Activated naive CD8-positive, alpha-beta T cell treated with anti-CD3 and anti-CD28 coated beads, Interleukin-2, amount 50 U/mL, for 16 hours (primary cell): Measurements from ENCODE around the gene C1GALT1C1.
"Not testable (repeated sequence)": the region's sequence is repeated elsewhere in the genome, so short reads cannot be mapped to it uniquely, and the experiment has no call there.

Experiments used
- DNase-seq: peaks from one replicate; pipeline ENCODE4 v3.0.0-alpha.2; 2020; ENCODE audit warnings: low read depth, low spot score

The C1GALT1C1 gene

DNA sequence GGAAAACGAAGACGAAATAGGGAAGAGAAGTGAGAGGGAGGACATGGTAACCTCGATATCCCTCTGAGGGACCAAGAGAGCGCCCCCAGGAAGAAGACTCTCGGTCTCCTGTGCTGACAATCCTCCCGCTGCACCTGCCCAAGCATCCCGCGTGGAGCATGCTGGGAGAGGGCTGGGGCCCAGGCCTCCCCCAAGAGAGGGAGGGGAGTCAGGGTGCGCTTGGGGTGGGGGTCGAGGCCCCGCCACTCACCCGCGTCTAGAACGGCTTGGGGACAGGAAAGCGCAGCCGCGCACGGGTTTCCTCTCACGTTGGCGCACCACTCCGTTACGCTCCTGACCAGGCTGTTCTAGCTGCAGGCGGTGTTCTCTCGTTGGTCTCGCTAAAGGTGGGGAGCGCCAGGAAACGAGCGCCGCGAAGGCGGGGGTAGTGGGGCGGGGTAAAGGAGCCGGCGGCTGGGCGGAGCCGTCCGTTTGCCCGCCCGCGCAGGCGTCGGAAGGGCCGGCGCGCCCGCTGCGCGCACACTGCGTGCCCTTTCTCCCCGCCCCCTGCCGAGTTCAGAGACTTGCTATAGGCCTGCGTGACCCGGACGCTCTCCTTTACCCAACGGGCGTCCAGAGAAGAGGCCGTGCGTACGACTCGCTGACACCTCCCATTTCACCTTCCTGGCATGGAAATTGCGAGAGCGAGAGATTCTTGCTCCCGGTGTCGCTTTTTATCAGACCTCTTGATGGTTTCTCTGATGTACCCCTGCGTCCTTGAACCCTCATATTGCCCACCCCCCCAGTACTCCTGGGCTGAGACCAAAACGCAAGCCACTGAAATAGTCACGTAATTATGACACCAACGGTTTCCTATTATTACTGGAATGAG, at the start of gene C1GALT1C1:
TSS of gene C1GALT1C1 (minus strand) at position 388 of the 871 bp plus-strand sequence. CDS start 2,888 bp downstream, outside the sequence.
- peak; percentile 77 for DNase-seq

DNA sequence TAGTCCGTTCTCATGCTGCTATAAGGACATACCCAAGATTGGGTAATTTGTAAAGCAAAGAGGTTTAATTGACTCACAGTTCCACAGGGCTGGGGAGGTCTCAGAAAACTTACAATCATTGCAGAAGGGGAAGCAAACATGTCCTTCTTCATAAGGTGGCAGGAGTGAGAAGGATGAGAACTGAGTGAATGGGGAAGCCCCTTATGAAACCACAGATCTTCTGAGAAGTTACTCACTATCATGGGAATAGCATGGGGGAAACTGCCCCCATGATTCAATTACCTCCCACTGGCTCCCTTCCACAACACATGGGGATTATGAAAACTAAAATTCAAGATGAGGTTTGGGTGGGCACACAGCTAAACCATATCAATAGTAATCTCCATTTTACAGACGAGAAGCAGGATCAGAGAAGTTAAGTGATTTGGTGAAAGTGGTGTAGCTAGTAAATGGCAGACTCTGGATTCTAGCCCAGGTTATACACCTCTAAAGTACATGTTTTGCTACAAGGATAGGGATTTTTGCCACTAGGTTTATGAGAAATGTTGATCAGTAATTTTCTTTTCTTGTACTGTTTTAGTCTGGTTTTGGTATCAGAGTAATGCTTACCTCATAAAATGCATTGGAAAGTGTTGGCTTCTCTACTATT, 47.3 kb upstream of the C1GALT1C1 start:
- DNase-seq = no peak

DNA sequence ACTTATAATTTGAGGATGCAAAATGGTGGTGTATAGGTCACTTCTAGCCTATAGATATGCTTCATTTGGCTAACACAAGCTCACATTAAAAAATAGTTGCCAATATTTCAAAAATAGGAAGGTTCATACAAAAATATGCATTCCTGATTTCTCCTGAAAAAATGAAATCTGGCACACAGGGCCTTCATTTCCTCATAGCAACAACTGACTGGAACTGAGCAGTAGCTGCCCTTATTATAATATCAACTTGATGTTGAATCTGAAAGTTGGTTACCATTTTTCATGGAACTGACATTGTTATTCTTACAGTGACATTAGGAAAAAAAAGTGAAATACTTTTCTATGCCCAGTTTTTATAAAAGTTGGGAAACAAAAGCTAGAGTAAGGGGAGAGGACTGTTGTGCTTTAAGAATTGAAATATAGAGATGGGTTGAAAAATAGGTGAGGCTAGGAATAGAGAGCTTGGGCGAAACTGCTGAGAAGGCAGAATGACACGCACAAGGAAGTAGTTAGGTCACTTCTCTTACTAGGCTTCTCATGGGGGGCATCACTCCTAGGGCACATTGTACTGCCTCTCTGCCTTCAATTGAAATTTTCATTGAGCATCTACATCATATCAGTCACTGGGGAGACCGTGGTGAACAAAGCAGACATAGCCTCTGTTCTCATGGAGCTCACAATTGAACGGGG, 43.1 kb upstream of the C1GALT1C1 start:
- no peak for DNase-seq

DNA sequence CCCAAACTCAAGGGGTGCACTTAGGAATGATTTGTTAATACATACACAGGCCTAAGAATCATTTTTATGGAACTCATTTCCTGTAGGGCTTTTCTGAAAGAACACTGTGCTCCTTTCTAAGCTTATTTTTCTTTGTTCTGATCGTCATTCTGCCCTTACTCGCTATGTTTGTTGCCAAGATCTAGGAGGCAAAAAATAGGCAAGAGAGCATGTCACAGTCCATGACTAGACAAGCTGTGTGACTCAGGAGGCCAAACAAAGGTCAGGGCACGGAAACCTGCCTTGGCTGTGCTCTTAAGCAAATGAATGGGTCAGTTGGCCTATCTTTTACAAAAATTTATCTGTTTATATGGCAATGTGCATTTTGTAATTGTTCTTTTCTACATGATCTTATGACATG, 42.5 kb upstream of the C1GALT1C1 start:
- DNase-seq = no peak

DNA sequence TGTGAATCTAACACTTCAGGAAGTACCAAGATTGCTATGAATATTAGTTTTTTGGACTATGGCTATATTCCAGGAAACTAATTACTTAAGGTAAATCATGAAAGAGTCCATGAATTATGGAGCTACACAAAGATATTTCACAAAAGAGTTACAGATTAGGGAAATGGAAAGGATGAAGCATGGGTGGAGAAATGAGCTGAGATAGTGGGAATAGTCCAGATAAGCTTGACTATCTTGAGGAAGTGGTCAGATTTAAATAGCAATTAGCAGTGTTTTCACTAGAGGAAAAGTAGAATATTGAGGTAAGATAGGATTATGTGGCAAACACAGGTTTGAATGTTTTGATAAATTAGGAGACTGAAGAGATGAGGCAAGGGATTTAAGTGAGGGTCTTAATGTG, 42.1 kb upstream of the C1GALT1C1 start:
- DNase-seq = no peak

DNA sequence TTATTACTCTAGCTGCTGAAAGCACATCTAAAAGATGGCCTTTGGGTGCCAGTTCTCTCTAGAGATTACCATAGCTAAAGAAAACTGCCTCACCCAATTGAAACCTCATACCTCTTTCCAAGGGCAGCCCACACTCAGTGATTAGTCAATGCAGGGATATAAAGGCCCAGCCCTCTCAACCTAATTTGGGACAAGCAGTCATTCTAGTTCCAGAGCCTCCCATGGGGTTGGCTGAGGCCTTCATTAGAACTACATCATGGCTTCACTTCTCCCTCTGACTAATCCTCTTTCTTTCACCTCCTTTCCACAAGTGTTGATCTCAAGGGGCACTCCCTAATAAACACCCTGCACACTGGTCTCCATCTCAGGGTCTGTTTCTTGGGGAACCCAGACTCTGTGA, 38.5 kb upstream of the C1GALT1C1 start:
- no peak for DNase-seq

DNA sequence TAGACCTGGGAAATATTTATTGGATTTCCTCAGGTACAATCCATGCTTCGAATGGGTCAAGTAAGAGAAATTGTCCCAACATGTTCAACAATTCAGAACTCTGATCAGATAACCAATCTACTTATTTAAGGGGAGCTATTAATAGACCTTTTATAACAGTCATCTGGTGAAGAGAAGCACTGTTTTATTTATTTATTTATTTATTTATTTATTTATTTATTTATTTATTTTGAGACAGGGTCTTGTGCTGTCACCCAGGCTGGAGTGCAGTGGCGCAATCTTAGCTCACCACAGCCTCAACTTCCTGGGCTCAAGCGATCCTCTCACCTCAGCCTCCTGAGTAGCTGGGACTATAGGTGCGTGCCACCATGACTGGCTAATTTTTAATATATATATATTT, 34.7 kb upstream of the C1GALT1C1 start:
- DNase-seq = not testable (repeated sequence)

DNA sequence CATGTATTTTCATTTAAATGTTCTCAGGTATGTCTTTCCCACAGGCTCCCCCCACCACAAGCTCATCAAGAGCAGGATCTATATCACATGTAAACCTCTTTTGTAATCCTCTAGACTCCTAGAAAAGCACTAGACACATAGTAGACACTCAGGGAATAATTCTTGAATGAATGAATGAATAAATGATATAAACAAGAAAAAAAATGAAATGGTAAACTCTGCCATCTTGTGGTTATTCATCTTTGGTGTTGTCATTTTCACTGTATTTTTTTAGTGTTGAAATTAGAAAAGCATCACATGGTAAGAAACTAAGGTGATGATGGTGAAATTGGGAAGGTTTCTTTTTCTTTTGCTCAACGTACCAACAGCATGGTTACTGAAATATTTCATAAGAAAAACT, 34.2 kb upstream of the C1GALT1C1 start:
- DNase-seq = no peak

DNA sequence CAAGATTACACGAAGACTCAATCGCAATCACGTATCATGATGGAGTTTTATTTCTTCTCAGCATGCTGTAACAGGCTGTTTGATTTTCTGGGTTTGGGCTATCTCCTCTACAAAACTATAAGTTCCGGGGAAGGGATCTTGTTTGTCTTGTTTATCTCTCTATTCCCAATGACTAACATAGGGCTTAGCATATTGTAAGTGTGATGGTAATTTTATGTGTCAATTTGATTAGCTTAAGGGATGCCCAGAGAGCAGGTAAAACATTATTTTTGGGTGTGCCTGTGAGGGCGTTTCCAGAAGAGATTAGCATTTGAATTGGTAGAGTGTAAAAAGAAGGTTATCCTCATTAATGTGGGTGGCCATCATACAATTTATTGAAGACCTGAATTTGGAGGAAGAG, 32.8 kb upstream of the C1GALT1C1 start:
- DNase-seq = no peak

DNA sequence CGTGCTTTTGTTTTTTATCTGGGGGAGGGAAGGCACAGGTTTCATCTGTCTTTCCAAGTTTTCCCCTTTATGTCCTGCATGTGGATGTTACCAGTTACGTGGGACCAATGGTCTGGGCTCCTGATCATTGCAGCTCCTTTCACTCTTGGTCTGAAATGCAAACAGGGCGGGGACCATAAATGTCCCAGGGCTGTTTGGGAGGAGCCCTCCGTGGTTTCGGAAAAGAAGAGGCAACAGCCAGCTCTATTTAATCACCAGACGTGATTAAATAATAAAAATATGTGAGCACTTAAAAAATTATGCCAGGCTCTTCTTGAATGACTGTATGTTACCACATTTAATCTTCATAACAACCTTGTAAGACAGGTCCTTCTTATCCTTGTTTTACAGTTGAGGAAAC, 30.8 kb upstream of the C1GALT1C1 start:
- no peak for DNase-seq

DNA sequence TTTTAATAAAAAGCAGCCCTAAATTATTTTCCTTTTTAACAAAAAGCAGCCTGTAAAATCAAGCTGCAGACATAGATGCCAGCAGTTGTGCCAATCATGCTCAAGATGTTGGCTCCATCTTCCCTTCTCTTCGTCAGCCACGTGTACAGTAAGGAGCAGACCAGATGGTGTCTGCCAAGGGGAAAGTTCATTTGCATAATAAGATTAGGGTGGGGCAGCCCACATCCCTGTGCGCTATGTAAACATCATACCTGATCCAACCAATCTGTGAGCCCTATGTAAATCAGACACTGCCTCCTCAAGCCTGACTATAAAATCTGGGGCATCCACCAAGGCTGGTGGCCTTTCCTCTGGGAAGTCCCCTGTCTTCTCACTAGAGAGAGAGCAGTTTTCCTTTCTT, 23.1 kb upstream of the C1GALT1C1 start:
- no peak for DNase-seq

DNA sequence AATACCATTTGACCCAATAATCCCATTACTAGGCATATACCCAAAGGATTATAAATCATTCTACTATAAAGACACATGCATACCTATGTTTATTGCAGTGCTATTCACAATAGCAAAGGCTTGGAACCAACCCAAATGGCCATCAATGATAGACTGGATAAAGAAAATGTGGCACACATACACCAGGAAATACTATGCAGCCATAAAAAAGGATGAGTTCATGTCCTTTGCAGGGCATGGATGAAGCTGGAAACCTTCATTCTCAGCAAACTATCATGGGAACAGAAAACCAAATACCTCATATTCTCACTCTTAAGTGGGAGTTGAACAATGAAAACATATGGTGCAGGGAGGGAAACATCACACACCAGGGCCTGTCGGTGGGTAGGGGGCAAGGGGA, 22.4 kb upstream of the C1GALT1C1 start:
- not testable (repeated sequence) for DNase-seq

DNA sequence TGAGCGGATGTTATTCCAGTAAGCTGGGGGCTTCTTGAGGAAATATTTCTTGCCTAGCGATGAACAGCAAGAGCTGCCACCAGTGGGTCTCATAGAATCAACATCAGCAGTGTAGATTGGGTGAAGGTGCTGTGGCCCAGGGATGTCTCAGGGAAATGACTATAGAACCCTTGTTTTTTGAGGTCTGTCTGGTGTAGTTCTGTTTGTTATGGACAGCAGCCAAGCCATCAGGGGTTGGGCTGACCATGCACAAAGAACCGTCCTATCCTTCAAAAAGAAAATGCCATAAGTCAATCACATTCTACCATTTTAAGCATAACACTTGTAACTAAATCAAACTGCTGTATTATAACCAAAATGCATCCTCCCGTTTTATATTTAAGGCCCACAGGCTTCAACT, 17.3 kb upstream of the C1GALT1C1 start:
- no peak for DNase-seq

DNA sequence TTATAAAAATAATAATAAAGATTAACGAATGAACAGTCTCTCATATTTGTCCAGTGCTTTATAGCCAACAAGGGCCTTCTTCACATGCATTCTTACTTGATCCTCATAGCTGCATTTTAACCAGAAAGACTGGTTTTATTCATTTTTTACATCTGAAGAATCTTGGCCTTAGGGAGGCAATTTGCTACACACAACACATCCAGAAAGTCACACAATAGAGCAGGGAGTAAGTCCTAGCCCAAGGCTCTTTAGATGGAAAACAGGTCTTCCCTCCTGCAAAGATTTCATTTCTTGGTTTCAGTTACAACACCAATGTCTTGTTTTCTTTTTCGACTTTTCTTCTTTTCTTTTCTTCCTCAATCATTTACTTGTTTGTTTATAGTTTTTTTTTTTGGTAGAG, 13.0 kb upstream of the C1GALT1C1 start:
- no peak for DNase-seq

DNA sequence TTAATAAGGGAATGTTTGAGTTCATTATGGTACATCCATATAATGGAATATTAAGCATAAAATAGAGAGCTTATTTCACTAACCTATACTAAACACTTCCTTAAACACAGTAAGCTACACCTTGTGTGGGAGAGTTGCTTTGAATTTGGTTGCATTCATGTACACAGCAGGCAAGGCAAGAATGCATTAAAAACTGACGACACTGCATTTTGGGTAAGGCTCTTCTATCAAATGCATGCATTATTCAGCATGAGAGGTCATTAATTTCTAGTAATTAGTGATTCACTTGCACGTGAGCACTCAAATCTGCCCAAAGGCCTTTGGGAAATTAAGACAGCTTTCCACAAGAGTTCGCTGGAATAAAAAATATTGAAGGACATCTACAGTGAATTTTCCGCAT, 8.8 kb upstream of the C1GALT1C1 start:
- no peak for DNase-seq

DNA sequence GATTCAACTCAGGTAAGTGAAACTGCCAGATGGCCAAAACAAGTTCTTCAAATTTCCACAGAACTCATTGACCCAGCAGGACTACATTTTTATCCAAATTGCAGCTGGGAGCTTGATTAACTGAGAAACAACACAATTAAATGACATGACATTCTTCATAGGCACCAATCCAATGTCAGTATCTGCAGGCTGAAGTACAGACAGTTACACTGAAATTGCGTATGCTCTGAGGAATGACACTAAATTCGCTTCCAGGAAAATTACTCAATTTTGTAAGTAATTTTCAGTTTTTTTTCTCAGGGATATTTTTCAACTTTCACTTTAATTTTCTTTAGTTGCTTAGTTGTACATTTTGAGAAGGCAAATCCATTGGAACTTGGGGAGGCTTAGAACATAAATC, 4.5 kb downstream of the C1GALT1C1 start:
- DNase-seq = no peak

DNA sequence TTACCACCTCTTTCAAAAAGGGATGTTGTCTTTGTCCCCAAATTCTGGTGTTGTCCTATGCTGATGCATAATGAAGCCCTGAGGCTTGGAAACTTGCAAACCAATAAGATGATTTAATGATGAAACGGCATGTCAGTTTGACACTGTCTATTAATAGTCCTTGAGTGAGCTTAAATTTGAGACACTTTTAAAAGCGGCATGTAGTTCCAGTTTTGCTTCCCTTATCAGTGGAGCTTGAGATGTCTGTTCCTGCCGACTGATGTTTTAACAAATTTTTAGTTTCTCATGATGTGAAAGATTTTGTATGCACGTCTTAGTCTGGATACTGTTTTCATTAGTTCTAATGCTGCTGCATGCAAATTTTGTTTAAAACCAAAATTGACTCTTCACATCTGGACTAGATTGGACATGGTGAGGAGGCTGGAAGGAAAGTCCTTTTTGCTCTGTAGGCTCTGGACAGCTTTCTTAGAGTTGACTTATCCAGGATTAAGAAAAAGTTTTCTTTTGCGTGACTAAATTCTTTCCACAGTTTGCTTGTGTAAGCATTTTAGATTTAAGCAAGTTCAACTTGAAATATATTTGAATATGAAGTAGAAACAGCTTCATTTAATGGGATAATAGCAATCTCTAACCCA, 11.7 kb downstream of the C1GALT1C1 start:
- DNase-seq = no peak

DNA sequence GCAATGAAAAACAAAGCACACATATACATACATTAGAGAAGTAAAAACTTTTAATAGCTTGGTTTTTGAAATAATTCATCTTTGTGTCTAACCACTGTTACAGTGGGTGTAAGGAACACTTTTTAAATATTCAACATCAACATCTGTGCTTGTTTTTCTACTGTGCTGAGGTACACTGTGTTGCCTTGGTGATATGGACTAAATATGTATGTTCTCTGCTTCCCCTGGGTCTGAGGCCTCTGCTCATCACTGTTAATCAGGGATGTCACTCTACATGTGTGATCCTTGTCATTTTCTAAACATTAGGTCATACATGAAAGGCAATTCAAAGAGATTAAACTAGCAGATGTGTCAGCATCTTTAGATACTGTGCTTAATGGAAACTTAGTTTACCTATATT, 15.0 kb downstream of the C1GALT1C1 start:
- no peak for DNase-seq

DNA sequence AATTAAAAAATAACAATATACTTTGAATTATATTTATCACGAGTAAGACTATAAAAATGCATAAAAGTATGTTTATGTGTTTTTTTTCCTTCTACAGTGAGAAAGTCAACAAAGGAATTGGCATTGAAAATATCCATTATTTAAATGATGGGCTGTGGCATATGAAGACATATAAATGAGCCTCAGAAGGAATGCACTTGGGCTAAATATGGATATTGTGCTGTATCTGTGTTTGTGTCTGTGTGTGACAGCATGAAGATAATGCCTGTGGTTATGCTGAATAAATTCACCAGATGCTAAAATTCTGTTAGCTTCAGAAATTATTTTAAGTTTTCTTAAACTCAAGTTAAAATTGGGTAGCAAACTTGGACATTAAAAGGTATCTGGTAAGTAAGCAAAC, 17.8 kb downstream of the C1GALT1C1 start:
- DNase-seq = no peak

DNA sequence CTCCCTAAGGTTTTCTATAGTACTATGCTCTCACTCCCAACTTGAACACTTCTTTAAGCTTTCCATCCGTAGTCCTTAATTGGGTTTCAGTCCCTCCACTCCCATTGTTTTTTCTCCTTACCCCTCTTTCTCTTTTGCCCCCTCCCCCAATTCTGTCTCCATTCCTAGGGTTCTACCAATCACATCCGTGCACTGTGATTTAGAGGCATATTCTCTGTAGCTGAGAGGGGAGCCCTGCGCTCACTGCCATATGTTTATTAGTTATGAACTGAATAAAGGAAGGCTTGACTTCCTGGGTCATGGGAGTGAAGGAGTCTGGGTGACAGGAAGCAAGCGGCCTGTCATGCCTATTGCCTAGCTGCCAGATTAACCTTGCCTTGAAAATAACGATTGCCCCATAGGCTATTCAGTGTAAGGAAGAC, 25.5 kb downstream of the C1GALT1C1 start:
- no peak for DNase-seq

DNA sequence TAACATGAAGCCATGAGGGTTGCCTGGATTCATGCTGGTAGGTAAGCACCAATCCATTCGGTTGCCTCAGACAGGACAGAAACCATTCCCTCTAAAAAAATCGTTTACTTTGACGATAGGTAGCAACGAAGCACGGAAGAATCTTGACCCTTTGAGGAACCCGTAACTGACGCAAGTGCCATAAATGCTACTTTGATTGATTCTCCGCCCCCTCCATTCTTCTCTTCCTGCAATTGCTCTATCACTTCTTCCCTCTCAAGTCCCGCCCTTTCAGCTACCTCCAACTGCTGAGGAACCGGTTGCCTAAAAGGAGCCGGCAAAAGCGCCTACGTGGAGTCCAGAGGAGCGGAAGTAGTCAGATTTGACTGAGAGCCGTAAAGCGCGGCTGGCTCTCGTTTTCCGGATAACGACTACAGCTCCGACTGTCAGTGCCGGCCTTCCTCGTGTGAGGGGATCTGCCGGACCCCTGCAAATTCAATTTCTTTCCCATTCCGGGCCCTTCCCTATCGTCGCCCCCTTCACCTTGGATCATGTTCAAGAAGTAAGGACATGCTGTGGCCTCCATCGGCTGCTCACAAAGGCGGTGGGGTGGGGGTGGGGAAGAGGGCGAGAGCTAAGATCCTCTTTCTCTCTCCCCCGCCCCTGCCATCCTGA, 26.0 kb downstream of the C1GALT1C1 start, which contains the start of gene MCTS1:
TSS of gene MCTS1 (plus strand) at position 395 of the 654 bp plus-strand sequence. CDS start at position 531, 136 bp downstream.
- DNase-seq = peak; percentile 49
